Measurements from ENCODE around the gene SV2A.
A peak's percentile ranks its signal among the peaks of the same experiment; 100 is the strongest.
"Not testable (repeated sequence)": the region's sequence is repeated elsewhere in the genome, so short reads cannot be mapped to it uniquely, and the experiment has no call there.

The SV2A gene, protein sequence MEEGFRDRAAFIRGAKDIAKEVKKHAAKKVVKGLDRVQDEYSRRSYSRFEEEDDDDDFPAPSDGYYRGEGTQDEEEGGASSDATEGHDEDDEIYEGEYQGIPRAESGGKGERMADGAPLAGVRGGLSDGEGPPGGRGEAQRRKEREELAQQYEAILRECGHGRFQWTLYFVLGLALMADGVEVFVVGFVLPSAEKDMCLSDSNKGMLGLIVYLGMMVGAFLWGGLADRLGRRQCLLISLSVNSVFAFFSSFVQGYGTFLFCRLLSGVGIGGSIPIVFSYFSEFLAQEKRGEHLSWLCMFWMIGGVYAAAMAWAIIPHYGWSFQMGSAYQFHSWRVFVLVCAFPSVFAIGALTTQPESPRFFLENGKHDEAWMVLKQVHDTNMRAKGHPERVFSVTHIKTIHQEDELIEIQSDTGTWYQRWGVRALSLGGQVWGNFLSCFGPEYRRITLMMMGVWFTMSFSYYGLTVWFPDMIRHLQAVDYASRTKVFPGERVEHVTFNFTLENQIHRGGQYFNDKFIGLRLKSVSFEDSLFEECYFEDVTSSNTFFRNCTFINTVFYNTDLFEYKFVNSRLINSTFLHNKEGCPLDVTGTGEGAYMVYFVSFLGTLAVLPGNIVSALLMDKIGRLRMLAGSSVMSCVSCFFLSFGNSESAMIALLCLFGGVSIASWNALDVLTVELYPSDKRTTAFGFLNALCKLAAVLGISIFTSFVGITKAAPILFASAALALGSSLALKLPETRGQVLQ

DNA sequence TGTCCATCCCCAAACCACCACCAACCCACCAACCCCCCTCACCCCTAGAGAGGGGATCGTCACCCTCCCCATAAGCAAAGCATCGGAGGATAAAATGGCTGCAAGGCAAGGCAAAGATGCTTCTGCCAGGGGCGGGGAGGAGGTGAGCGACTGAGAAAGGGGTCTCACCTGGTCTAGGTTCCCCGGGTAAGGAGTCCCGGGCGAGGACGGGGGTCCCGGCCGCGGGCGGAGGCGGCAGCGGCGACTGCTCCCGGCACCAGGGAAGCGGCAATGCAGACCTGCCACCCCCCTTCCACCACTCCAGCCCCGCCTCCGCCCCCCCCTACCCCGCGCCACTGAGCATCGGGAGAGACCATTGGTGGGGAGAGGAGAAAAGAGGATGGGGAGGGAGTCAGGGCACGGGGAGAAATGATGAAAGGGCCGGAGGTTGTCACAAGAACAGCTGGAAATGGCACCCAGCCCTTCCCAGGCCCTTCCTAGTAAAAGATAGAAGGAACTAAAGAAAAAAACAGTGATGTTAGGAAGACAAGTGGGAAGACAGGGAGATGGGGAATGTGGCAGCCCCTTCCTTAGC is at the start of gene SV2A:
Gene SV2A, minus strand, starts transcription at position 274 of the 574 bp plus-strand sequence. CDS start 4,004 bp downstream, outside the sequence.
- no peaks in the 10 kb centered on the region for H3K27me3 ChIP-seq (ENCODE audit: insufficient read depth, low read length)
- H3K4me3 ChIP-seq (ENCODE audit: low read length) = peak within 1 kb of the TSS; percentile 98
- peaks cover 20% of the 10 kb centered on the region for H3K36me3 ChIP-seq (ENCODE audit: insufficient read depth, low read depth, low read length)
- peak within 1 kb of the TSS; percentile 48 for H3K27ac ChIP-seq (ENCODE audit: low read length)
- no peaks in the 10 kb centered on the region for H3K9me3 ChIP-seq (ENCODE audit: insufficient read depth, low read depth, low read length)
- H3K9ac ChIP-seq (ENCODE audit: low read depth, low read length) = peak within 1 kb of the TSS; percentile 82; the same call in 1 of the 2 replicates
- peaks cover 14% of the 10 kb centered on the region for H3K4me1 ChIP-seq (ENCODE audit: insufficient read depth, low read length)

DNA sequence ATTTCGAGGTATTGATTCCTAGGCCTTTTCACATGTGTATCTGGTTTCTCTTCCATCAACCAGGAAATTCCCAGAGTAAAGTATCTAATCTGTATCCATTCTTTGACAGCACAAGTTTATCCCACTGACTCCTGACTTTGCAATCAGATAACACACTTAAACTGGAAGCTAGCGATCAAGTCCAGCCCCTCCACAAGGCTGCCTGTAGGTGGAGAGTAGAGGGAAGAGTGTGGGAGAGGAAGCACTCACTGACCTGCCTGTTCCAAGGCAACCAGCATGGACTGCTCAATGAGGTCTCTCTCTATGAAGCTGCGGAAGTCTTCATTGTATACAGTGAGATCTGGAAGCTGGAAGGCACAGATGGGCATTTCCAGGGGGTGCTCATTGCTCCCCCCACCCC is 49.4 kb upstream of the SV2A start:
- Histone ChIP-seq H3K9me3 (ENCODE audit: insufficient read depth, low read depth, low read length) (no peaks in the 10 kb centered on the region), H3K36me3 (ENCODE audit: insufficient read depth, low read depth, low read length) (peaks cover 66% of the 10 kb centered on the region), H3K4me3 (ENCODE audit: low read length) (no peak overlapping the region), H3K27me3 (ENCODE audit: insufficient read depth, low read length) (no peaks in the 10 kb centered on the region), H3K9ac (ENCODE audit: low read depth, low read length) (no peak overlapping the region), H3K4me1 (ENCODE audit: insufficient read depth, low read length) (no peaks in the 10 kb centered on the region), H3K27ac (ENCODE audit: low read length) (no peak overlapping the region)

DNA sequence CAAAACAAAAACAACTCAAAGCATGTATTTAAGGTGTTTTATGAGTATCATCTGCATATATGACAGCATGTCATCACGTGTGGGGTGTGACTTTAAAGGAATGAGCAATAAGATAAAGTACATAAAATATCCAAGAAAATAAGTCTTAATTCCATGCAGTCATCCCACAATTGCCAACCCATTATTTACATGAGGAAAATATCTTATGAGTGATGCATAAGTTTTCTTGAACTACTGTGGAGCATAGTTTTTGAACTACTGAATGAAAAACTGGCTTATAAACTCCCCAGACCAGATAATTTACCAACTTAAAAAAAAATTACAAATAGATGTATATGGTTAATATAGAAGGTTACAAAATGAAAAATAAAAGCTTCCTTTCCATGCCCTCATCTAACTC is 48.8 kb upstream of the SV2A start:
- Histone ChIP-seq H3K9me3 (ENCODE audit: insufficient read depth, low read depth, low read length) (no peaks in the 10 kb centered on the region), H3K27me3 (ENCODE audit: insufficient read depth, low read length) (no peaks in the 10 kb centered on the region), H3K36me3 (ENCODE audit: insufficient read depth, low read depth, low read length) (peaks cover 60% of the 10 kb centered on the region), H3K4me3 (ENCODE audit: low read length) (no peak overlapping the region), H3K9ac (ENCODE audit: low read depth, low read length) (no peak overlapping the region), H3K4me1 (ENCODE audit: insufficient read depth, low read length) (no peaks in the 10 kb centered on the region), H3K27ac (ENCODE audit: low read length) (no peak overlapping the region)

DNA sequence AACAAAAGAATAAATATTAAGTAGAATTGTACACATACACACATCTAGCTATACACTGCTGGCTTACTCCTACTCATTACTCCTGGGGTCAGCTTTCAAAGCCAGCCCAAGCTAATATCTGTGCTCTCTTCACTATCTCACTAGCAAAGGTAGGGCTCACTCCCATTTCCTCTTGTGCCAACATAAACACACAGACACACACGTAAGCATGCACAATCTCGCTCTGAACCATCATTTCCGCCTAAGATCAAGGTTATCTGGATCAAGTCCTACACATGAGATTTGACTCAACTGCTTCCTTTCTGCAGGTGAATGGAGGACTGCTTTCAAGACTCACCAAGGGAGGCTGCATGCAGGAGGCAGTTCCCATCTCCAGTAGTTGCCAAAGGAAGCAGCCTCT is 47.8 kb upstream of the SV2A start:
- H3K4me1 ChIP-seq (ENCODE audit: insufficient read depth, low read length) = no peaks in the 10 kb centered on the region
- H3K4me3 ChIP-seq (ENCODE audit: low read length) = no peak overlapping the region
- H3K9me3 ChIP-seq (ENCODE audit: insufficient read depth, low read depth, low read length) = no peaks in the 10 kb centered on the region
- no peak overlapping the region for H3K27ac ChIP-seq (ENCODE audit: low read length)
- no peak overlapping the region for H3K9ac ChIP-seq (ENCODE audit: low read depth, low read length)
- peaks cover 54% of the 10 kb centered on the region for H3K36me3 ChIP-seq (ENCODE audit: insufficient read depth, low read depth, low read length)
- no peaks in the 10 kb centered on the region for H3K27me3 ChIP-seq (ENCODE audit: insufficient read depth, low read length)

DNA sequence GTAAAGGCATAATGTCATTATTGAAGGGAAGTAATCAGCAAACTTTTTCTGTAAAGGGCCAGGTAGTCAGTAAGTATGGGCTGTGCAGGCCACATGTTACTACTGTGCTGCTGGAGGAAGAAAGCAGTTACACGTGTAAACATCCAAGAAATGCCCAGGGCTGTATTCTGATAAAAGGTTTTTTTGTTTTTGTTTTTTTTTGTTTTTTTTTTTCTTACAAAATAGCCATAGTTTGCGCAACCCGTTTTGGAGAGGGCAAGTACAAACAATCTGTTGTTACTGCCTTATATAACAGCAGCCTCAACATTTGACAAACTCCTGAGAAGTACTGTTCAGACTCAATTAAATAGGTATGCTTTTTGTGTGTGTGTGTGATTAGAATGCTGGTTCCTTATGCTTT is 45.7 kb upstream of the SV2A start:
- Histone ChIP-seq H3K27ac (ENCODE audit: low read length) (no peak overlapping the region), H3K27me3 (ENCODE audit: insufficient read depth, low read length) (no peaks in the 10 kb centered on the region), H3K9ac (ENCODE audit: low read depth, low read length) (no peak overlapping the region), H3K36me3 (ENCODE audit: insufficient read depth, low read depth, low read length) (peaks cover 64% of the 10 kb centered on the region), H3K4me1 (ENCODE audit: insufficient read depth, low read length) (no peaks in the 10 kb centered on the region), H3K4me3 (ENCODE audit: low read length) (no peak overlapping the region), H3K9me3 (ENCODE audit: insufficient read depth, low read depth, low read length) (peaks cover 9% of the 10 kb centered on the region; the same call in 1 of the 2 replicates)

DNA sequence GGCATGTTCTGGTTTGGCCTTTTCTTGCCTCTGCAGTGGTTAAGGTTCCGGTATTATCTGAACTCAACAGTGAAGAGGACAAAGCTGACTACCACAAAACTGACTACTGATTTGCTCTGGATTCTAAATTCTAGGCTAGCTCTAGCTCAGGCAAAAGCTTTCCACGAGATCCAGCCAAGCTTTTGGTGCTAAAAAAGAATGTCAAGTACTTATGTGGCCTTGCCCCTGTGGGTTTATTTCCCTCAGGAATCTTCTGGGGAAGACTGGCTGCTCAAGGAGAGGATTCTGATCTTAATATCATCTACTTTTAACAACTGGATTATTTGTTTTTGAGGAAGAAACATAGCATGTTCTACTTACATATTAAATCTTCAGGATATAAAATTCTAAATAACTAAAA is 45.1 kb upstream of the SV2A start:
- Histone ChIP-seq H3K9ac (ENCODE audit: low read depth, low read length) (no peak overlapping the region), H3K4me1 (ENCODE audit: insufficient read depth, low read length) (no peaks in the 10 kb centered on the region), H3K27me3 (ENCODE audit: insufficient read depth, low read length) (no peaks in the 10 kb centered on the region), H3K36me3 (ENCODE audit: insufficient read depth, low read depth, low read length) (peaks cover 70% of the 10 kb centered on the region), H3K27ac (ENCODE audit: low read length) (no peak overlapping the region), H3K4me3 (ENCODE audit: low read length) (no peak overlapping the region), H3K9me3 (ENCODE audit: insufficient read depth, low read depth, low read length) (peaks cover 15% of the 10 kb centered on the region)

DNA sequence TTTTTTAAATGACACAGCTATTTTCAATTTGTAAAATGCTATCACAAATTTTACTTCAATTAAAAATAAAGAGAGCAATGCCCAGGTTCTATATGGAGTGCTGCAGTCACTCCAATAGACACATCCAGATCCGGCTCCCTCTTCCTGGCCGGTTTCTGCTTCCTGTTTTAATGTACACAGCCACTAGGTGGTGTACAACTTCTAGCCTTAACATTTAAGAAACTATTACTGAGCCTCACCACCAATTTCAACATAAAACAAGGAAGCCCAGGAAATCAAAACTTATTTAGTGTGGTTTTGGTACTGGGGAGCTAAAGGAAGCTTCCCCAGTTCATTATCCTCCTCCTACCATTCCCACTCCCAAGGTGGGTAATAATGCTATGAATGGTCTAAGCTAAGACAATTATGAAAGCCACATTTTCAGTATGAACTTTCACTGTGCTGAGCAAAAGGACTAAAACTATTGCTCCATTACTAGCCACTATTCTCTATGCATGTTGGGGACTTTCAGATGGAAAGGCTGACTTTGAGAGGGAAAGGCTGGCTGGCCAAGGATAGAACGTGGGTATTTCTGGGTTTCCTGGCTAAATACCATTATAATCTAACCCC is 44.5 kb upstream of the SV2A start:
- Histone ChIP-seq H3K27me3 (ENCODE audit: insufficient read depth, low read length) (no peaks in the 10 kb centered on the region), H3K4me3 (ENCODE audit: low read length) (no peak overlapping the region), H3K9ac (ENCODE audit: low read depth, low read length) (no peak overlapping the region), H3K36me3 (ENCODE audit: insufficient read depth, low read depth, low read length) (peaks cover 71% of the 10 kb centered on the region), H3K4me1 (ENCODE audit: insufficient read depth, low read length) (no peaks in the 10 kb centered on the region), H3K9me3 (ENCODE audit: insufficient read depth, low read depth, low read length) (peaks cover 21% of the 10 kb centered on the region), H3K27ac (ENCODE audit: low read length) (no peak overlapping the region)

DNA sequence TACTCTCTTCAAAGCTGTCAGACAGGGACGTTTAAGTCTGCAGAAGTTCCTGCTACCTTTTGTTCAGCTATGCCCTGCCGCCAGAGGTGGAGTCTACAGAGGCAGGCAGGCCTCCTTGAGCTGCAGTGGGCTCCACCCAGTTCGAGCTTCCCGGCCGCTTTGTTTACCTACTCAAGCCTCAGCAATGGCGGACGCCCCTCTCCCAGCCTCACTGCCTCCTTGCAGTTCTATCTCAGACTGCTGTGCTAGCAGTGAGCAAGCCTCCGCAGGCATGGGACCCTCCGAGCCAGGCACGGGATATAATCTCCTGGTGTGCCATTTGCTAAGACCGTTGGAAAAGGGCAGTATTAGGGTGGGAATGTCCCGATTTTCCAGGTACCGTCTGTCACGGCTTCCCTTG is 39.9 kb upstream of the SV2A start:
- H3K27ac ChIP-seq (ENCODE audit: low read length); H3K4me1 ChIP-seq (ENCODE audit: insufficient read depth, low read length); H3K9ac ChIP-seq (ENCODE audit: low read depth, low read length); H3K27me3 ChIP-seq (ENCODE audit: insufficient read depth, low read length); H3K4me3 ChIP-seq (ENCODE audit: low read length): not testable (repeated sequence)
- Histone ChIP-seq H3K9me3 (ENCODE audit: insufficient read depth, low read depth, low read length) (peaks cover 21% of the 10 kb centered on the region), H3K36me3 (ENCODE audit: insufficient read depth, low read depth, low read length) (peaks cover 30% of the 10 kb centered on the region)

DNA sequence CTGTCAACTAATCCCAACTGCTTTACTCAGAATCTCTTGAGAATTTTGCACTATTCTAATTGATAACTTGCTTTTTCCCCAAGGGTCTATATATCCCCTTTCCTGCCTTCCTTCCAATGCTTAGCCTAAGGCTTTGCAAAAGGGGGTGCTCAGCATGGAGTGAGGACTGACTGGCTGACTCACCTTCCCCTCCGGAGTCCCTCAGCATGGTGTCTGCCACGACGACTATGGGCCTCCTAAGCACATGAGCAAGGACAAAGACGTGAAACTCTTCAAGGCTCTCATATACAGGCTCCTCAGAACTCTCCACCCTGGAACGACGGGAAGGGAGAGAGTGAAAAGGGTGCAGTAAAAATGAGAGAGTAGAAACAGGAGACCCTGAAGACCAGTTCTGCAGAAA is 32.3 kb upstream of the SV2A start:
- Histone ChIP-seq H3K4me1 (ENCODE audit: insufficient read depth, low read length) (no peaks in the 10 kb centered on the region), H3K36me3 (ENCODE audit: insufficient read depth, low read depth, low read length) (peaks cover 49% of the 10 kb centered on the region), H3K9ac (ENCODE audit: low read depth, low read length) (no peak overlapping the region), H3K27me3 (ENCODE audit: insufficient read depth, low read length) (no peaks in the 10 kb centered on the region), H3K4me3 (ENCODE audit: low read length) (no peak overlapping the region), H3K27ac (ENCODE audit: low read length) (no peak overlapping the region), H3K9me3 (ENCODE audit: insufficient read depth, low read depth, low read length) (no peaks in the 10 kb centered on the region)

DNA sequence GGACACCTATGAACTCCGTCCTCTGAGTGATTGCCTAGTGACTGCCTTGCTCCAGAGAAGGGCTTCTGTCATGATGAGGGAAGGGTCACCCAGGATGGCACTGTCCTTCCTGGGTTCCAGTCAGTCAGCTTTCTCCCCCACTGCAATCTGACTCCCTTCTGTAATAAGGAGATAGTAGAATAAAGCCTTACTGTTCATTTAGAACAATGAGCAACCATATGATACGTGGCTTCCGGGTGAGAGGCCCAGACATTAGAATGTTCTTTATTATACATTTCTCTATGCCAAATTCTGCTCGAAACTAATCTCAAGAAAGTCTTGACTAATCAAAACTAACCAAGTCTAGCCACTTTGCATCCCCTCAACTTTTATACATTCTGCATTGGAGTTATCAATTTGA is 27.6 kb upstream of the SV2A start:
- Histone ChIP-seq H3K36me3 (ENCODE audit: insufficient read depth, low read depth, low read length) (peaks cover 58% of the 10 kb centered on the region), H3K4me3 (ENCODE audit: low read length) (no peak overlapping the region), H3K9me3 (ENCODE audit: insufficient read depth, low read depth, low read length) (no peaks in the 10 kb centered on the region), H3K4me1 (ENCODE audit: insufficient read depth, low read length) (peaks cover 7% of the 10 kb centered on the region), H3K27me3 (ENCODE audit: insufficient read depth, low read length) (no peaks in the 10 kb centered on the region), H3K9ac (ENCODE audit: low read depth, low read length) (no peak overlapping the region), H3K27ac (ENCODE audit: low read length) (no peak overlapping the region)

DNA sequence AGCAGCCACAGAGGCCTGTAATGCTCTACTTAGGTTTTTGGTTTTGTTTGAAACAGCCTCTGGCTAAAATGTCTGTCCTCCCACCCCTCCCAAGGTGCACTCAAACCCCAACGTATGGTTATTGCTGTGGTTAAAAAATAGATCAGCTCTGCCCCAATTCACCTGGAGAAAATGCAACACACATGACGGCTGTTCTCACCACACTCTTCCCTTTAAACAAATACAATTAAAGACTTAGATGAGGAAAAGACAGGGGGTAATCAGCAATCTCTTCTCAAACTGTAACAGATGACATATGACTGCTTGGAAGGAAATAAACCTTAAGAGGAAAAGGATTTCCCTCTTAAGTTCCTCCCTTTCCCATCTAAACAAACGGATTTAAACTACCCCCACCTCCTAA is 25.2 kb upstream of the SV2A start:
- H3K9me3 ChIP-seq (ENCODE audit: insufficient read depth, low read depth, low read length) = no peaks in the 10 kb centered on the region
- H3K4me3 ChIP-seq (ENCODE audit: low read length) = no peak overlapping the region
- H3K9ac ChIP-seq (ENCODE audit: low read depth, low read length) = no peak overlapping the region
- peaks cover 11% of the 10 kb centered on the region for H3K4me1 ChIP-seq (ENCODE audit: insufficient read depth, low read length)
- H3K27me3 ChIP-seq (ENCODE audit: insufficient read depth, low read length) = no peaks in the 10 kb centered on the region
- H3K27ac ChIP-seq (ENCODE audit: low read length) = no peak overlapping the region
- peaks cover 35% of the 10 kb centered on the region for H3K36me3 ChIP-seq (ENCODE audit: insufficient read depth, low read depth, low read length)
